ENCODE results near the gene LRRTM2.
"Not testable (repeated sequence)": the region's sequence is repeated elsewhere in the genome, so short reads cannot be mapped to it uniquely, and the experiment has no call there.

Gene LRRTM2

DNA sequence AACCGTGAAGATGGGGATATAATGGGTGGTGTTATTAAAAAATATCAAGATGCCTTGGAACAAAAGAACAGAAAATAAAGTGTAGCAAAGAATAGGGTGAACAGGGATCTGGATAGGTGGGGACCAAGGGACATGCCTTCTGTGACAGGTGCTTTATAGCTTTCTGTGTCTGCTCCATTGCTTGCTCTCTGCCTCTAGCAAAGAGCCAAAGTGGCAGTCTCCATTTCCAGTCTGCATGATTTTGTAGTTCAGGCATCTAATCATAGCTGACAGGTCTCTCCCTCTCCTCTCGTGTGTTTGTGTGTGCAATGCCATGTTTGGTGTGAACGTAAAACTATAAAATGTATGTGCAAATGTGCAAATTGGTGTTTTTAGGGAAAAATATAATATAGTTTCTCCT is 35.0 kb downstream of the LRRTM2 start:
- H3K4me3 ChIP-seq (ENCODE audit: low read depth, low read length), result no peak overlapping the region
- TF ChIP-seq, protein P1, sequence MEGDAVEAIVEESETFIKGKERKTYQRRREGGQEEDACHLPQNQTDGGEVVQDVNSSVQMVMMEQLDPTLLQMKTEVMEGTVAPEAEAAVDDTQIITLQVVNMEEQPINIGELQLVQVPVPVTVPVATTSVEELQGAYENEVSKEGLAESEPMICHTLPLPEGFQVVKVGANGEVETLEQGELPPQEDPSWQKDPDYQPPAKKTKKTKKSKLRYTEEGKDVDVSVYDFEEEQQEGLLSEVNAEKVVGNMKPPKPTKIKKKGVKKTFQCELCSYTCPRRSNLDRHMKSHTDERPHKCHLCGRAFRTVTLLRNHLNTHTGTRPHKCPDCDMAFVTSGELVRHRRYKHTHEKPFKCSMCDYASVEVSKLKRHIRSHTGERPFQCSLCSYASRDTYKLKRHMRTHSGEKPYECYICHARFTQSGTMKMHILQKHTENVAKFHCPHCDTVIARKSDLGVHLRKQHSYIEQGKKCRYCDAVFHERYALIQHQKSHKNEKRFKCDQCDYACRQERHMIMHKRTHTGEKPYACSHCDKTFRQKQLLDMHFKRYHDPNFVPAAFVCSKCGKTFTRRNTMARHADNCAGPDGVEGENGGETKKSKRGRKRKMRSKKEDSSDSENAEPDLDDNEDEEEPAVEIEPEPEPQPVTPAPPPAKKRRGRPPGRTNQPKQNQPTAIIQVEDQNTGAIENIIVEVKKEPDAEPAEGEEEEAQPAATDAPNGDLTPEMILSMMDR (IDR thresholded peaks at IDR 0.05; ENCODE audit: low read depth, low read length), result no peak

DNA sequence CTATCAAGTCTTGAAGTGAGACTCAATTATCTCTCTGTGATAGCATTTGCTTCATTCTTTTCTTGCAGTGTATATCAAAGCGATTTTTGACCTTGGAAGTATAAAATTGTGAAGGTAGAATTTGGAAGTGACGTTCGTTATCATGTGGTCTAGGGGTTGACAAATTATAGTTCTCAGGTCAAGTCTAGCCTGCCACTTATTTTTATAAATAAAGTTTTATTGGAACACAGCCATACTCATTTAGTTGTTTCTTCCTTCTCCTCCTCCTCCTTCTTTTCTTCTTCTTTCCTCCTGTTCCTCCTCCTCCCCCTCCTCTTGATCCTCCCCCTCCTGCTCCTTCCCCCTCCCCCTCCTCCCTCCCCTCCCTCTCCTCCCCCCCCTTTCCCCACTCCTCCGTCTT is 38.0 kb downstream of the LRRTM2 start:
- H3K4me3 ChIP-seq (ENCODE audit: low read depth, low read length), result no peak overlapping the region

DNA sequence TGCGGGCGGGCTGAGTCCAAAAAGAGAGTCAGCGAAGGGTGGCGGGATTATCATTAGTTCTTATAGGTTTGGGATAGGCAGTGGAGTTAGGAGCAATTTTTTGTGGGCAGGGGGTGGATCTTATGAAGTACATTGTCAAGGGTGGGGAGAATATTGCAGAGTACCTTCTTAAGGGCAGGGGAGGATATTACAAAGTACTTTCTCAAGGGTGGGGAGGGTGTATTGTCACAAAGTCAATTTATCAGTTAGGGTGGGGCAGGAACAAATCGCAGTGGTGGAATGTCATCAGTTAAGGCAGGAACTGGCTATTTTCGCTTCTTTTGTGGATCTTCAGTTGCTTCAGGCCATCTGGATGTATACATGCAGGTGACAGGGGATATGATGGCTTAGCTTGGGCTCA is 40.3 kb downstream of the LRRTM2 start:
- not testable (repeated sequence) for H3K4me3 ChIP-seq (ENCODE audit: low read depth, low read length)

More for the DNA sequence above, 38.0 kb downstream of the LRRTM2 start:
- TF ChIP-seq, protein P1 (IDR thresholded peaks at IDR 0.05; ENCODE audit: low read depth, low read length), result no peak

DNA sequence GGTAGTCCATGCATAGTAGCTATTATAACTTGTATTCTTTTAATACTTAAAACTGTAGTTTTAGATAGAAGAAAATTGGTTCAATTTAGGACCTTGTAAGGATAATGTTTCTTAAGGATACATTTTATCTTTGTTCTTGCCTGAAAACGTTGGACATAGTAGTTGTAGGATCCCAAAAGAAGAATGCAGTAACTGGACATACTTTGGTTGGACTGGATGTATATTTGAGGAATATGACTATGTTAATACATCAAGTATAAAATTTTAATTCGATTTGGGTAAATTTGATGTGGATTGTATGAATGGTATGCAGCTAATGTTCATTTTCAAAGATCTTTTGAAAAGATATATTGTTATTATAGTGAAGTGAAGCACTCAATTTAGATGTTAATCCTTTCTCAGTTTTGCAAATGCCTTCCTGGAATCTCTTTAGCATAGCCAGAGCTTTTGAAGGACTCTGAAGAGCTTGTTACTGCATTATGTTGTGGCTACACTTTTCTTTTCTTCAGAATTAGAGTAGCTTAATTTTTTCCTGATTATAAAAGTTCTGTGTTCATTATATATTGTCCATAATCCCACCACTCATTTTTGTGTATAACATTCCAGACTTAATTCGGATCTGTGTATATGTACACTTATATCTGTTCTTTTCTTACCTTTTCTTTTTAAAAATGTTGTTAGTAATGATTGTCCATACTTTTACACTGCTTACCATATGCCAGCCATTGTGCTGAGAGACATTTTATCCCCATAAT is 41.2 kb downstream of the LRRTM2 start:
- TF ChIP-seq, protein P1 (IDR thresholded peaks at IDR 0.05; ENCODE audit: low read depth, low read length), result no peak
- no peak overlapping the region for H3K4me3 ChIP-seq (ENCODE audit: low read depth, low read length)

DNA sequence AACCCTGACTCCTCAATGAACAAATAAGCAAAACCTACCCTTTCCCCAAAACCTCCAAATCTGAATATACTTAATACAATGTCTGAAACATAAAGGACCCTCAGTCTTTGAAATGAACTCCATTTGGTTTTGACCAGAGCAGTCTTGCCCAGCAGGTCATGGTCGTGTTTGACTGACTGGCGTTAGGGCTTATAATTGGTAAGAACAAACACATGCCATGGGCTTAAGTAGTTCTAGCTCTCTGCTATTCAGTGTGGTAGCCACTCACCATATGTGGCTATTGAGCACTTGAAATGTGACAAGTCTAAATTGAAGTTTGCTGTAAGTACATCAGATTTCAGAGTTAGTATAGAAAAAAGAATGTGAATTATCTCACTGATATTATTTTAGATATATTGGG is 42.1 kb downstream of the LRRTM2 start:
- no peak overlapping the region for H3K4me3 ChIP-seq (ENCODE audit: low read depth, low read length)
- TF ChIP-seq, protein P1 (IDR thresholded peaks at IDR 0.05; ENCODE audit: low read depth, low read length), result no peak

DNA sequence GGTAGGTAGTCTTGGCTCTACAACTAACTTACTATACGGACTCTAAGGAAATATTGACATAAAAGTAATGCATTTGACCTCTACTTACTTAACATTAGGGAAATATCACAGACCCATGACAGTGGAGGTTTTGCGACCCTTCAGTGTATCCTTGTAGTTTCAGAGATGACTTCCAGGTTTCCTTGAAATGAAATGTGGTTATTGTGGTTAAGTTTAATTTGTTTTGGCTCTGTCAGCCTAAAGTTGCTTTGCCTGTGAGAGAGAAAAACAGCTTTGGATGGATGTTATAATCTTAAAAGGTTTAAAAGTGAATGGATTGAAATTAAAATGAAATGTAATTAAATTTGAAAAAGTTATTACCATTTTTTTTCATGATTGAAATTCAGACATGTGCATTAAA is 42.9 kb downstream of the LRRTM2 start:
- TF ChIP-seq, protein P1 (IDR thresholded peaks at IDR 0.05; ENCODE audit: low read depth, low read length), result no peak
- no peak overlapping the region for H3K4me3 ChIP-seq (ENCODE audit: low read depth, low read length)

DNA sequence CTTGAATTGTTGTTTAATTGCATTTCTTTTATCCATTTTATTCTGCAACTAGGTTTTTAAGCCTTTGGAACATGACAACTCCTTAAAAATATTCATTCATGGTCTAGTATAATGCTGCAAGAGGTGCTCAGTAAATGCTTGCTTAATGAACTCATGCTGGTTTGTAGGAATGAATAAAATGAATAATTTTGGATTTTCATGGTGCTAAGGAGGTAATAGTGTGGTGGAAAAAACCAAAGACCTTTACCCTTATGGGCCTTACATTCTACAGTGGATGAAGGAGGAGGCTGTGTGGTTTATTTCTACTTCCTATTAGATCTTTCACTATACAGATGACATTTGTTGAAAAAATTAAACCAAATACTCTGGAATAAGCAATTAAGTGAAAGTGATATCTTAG is 43.4 kb downstream of the LRRTM2 start:
- no peak overlapping the region for H3K4me3 ChIP-seq (ENCODE audit: low read depth, low read length)
- TF ChIP-seq, protein P1 (IDR thresholded peaks at IDR 0.05; ENCODE audit: low read depth, low read length), result no peak

DNA sequence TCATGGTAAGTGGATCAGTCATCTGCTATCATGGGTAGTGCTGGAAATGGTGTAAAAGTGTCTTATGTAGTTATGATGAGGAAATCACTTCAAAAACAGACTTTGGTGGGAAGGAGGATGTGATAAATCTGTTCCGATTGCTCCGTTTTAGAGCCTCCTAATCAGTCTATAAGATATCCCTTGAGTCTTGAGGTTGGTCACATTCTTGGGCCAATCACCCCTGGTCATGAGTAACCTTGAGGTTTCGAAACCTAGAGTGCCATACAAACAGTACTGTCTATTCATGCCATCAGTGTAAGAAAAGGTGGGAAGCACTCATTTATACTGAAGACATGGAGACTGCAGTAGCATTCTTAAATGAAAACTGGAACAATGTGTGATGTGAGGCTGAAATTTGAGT is 45.8 kb downstream of the LRRTM2 start:
- H3K4me3 ChIP-seq (ENCODE audit: low read depth, low read length), result no peak overlapping the region
- TF ChIP-seq, protein P1 (IDR thresholded peaks at IDR 0.05; ENCODE audit: low read depth, low read length), result no peak
